ENCODE data around the gene TTPAL.

- TF ChIP-seq CTCF (IDR thresholded peaks at IDR 0.05): no peak
- no peak for TF ChIP-seq EMX1 (CRISPR knock-in tag; IDR thresholded peaks at IDR 0.05)
- TF ChIP-seq MYBL2 (CRISPR knock-in tag; IDR thresholded peaks at IDR 0.05): no peak
- TF ChIP-seq, protein P1, sequence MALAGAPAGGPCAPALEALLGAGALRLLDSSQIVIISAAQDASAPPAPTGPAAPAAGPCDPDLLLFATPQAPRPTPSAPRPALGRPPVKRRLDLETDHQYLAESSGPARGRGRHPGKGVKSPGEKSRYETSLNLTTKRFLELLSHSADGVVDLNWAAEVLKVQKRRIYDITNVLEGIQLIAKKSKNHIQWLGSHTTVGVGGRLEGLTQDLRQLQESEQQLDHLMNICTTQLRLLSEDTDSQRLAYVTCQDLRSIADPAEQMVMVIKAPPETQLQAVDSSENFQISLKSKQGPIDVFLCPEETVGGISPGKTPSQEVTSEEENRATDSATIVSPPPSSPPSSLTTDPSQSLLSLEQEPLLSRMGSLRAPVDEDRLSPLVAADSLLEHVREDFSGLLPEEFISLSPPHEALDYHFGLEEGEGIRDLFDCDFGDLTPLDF (CRISPR knock-in tag; IDR thresholded peaks at IDR 0.05): no peak
- TF ChIP-seq FOXP1 (CRISPR knock-in tag; IDR thresholded peaks at IDR 0.05; ENCODE audit: borderline replicate concordance): no peak
These were observed 58.3 kb downstream of the TTPAL start for GRCh38 chr20:44533928-44534327.
